WTC11 (cell line): ENCODE data around the gene NRXN2. TPM values are rescaled to one million over a fixed set of nuclear protein-coding genes. Genes with fewer than 3 reads are reported as not detected.

Experiments used
- ATAC-seq: fragments of 200-7000 bp; cut with Tn5 transposase; 2 replicates; pipeline ENCODE4 v1.10.0; 2021; ENCODE audit warnings: mild to moderate bottlenecking, moderate library complexity
- CTCF ChIA-PET: fragments of 300-600 bp; sonication (Branson Sonifier 250); formaldehyde crosslinking; loops from one replicate; lab custom pipeline; 2021; ENCODE audit warnings: antibody characterized with exemption; lab: Charles Lee
- POLR2A ChIA-PET: fragments of 350-600 bp; sonication (Branson Sonifier 250); formaldehyde crosslinking; loops from one replicate; lab custom pipeline; 2021; ENCODE audit warnings: antibody characterized with exemption; lab: Charles Lee
- DNase-seq: peaks from one replicate; pipeline ENCODE4 v3.0.0; 2021; ENCODE audit warnings: low spot score
- H3K27ac Mint-ChIP-seq: 2 replicates; pipeline ENCODE4 v1.8.0; 2021; ENCODE audit warnings: mixed read lengths
- H3K27me3 Mint-ChIP-seq: 2 replicates; pipeline ENCODE4 v1.8.0; 2021; ENCODE audit warnings: low read depth, mild to moderate bottlenecking, moderate library complexity, mixed read lengths
- H3K36me3 Mint-ChIP-seq: 2 replicates; pipeline ENCODE4 v1.8.0; 2021; ENCODE audit warnings: mixed read lengths
- H3K4me1 Mint-ChIP-seq: 2 replicates; pipeline ENCODE4 v1.8.0; 2022; ENCODE audit warnings: mixed read lengths
- H3K4me3 Mint-ChIP-seq: 2 replicates; pipeline ENCODE4 v1.8.0; 2021; ENCODE audit warnings: mild to moderate bottlenecking, moderate library complexity, mixed read lengths
- H3K9me3 Mint-ChIP-seq: 2 replicates; pipeline ENCODE4 v1.8.0; 2021; ENCODE audit warnings: mixed read lengths
- ATF1 ChIP-seq: sonication (generic); formaldehyde crosslinking; IDR thresholded peaks from 2 replicates; pipeline ENCODE4 v1.8.1; 2023; ENCODE audit warnings: mild to moderate bottlenecking, moderate library complexity, missing genetic modification reagents
- FOXK1 ChIP-seq: sonication (generic); formaldehyde crosslinking; IDR thresholded peaks from 2 replicates; pipeline ENCODE4 v1.8.0; 2022; ENCODE audit warnings: mild to moderate bottlenecking, moderate library complexity, missing genetic modification reagents
- NFYB ChIP-seq: sonication (generic); formaldehyde crosslinking; conservative IDR thresholded peaks from 2 replicates; pipeline ENCODE4 v1.8.0; 2022; ENCODE audit warnings: low read depth, missing genetic modification reagents
- NR2C2 ChIP-seq: sonication (generic); formaldehyde crosslinking; IDR thresholded peaks from 2 replicates; pipeline ENCODE4 v1.8.0; 2022; ENCODE audit warnings: mild to moderate bottlenecking, missing genetic modification reagents
- NR3C1 ChIP-seq: sonication (generic); formaldehyde crosslinking; conservative IDR thresholded peaks from 2 replicates; pipeline ENCODE4 v1.8.1; 2023; ENCODE audit warnings: low read depth, mild to moderate bottlenecking, missing genetic modification reagents
- PRRX2 ChIP-seq: fragments of 250-450 bp; sonication (Bioruptor Pico); IDR thresholded peaks from 2 replicates; pipeline ENCODE4 v1.8.0; 2021; ENCODE audit warnings: mild to moderate bottlenecking
- TEAD1 ChIP-seq: sonication (generic); formaldehyde crosslinking; IDR thresholded peaks from 2 replicates; pipeline ENCODE4 v1.8.0; 2022; ENCODE audit warnings: mild to moderate bottlenecking, missing genetic modification reagents
- TP53 ChIP-seq: sonication (generic); formaldehyde crosslinking; IDR thresholded peaks from 2 replicates; pipeline ENCODE4 v1.8.1; 2023; ENCODE audit warnings: mild to moderate bottlenecking, missing genetic modification reagents
- ZNF263 ChIP-seq: sonication (generic); formaldehyde crosslinking; IDR thresholded peaks from 2 replicates; pipeline ENCODE4 v1.8.1; 2022; ENCODE audit warnings: low read depth, mild to moderate bottlenecking, moderate library complexity, missing genetic modification reagents
- ZNF396 ChIP-seq: fragments of 250-450 bp; sonication (Bioruptor Pico); IDR thresholded peaks from 2 replicates; pipeline ENCODE4 v1.8.0; 2021; ENCODE audit warnings: mild to moderate bottlenecking, moderate library complexity, borderline replicate concordance
- ZNF416 ChIP-seq: fragments of 250-450 bp; sonication (Bioruptor Pico); IDR thresholded peaks from 2 replicates; pipeline ENCODE4 v1.9.0; 2021; ENCODE audit warnings: mild to moderate bottlenecking, inconsistent platforms
- total RNA-seq: library from RNA; stranded (reverse); gene quantifications from 3 replicates; pipeline ENCODE4 v1.2.3, GENCODE V29; 2021
- TF ChIP-seq, protein P1 (sequence below): fragments of 250-450 bp; sonication (Bioruptor Pico); IDR thresholded peaks from 2 replicates; pipeline ENCODE4 v1.9.0; 2021; ENCODE audit warnings: mild to moderate bottlenecking, borderline replicate concordance
- TF ChIP-seq, protein P2 (sequence below): sonication (generic); formaldehyde crosslinking; IDR thresholded peaks from 2 replicates; pipeline ENCODE4 v1.8.1; 2023; ENCODE audit warnings: mild to moderate bottlenecking, missing genetic modification reagents
- TF ChIP-seq, protein P3 (sequence below): sonication (generic); formaldehyde crosslinking; IDR thresholded peaks from 2 replicates; pipeline ENCODE4 v1.8.0; 2023; ENCODE audit warnings: missing genetic modification reagents, mild to moderate bottlenecking, borderline replicate concordance
- TF ChIP-seq, protein P4 (sequence below): sonication (generic); formaldehyde crosslinking; IDR thresholded peaks from 2 replicates; pipeline ENCODE4 v1.8.1; 2022; ENCODE audit warnings: low read depth, missing genetic modification reagents, borderline replicate concordance
- TF ChIP-seq, protein P5 (sequence below): fragments of 250-450 bp; sonication (Bioruptor Pico); IDR thresholded peaks from 2 replicates; pipeline ENCODE4 v1.9.0; 2021; ENCODE audit warnings: mild to moderate bottlenecking
- TF ChIP-seq, protein P6 (sequence below): sonication (generic); formaldehyde crosslinking; IDR thresholded peaks from 2 replicates; pipeline ENCODE4 v1.8.0; 2023; ENCODE audit warnings: missing genetic modification reagents
- TF ChIP-seq, protein P7 (sequence below): sonication (generic); formaldehyde crosslinking; conservative IDR thresholded peaks from 2 replicates; pipeline ENCODE4 v1.8.1; 2022; ENCODE audit warnings: mild to moderate bottlenecking, missing genetic modification reagents

The NRXN2 gene
- total RNA-seq, 1 experiment from 2014 or later: 8.6 TPM

DNA sequence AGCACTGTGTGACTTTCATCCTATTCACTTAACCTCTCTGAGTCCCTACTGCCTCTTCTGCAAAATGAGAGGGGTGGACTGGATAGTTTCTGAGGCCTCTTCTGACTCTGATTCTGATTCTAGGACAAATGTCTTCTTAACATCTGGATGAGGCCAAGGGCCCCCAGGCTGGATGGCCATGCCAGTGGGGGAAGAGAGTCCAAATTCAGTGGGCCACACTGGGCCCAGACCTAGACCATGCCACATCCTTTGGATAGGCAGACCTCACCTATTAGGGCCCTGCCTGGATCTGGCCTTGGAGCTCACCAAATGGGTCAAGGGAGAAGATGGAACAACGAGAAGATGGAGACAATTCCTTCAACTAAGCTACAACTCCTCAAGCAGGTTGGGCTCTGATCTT lies 24.6 kb downstream of the NRXN2 start:
- peaks cover 9% of the 10 kb centered on the region for H3K4me1 Mint-ChIP-seq
- DNase-seq (no peak), ATAC-seq (no peak)
- no peak overlapping the region for H3K27ac Mint-ChIP-seq
- peaks cover 2% of the 10 kb centered on the region; the same call in 1 of the 2 replicates for H3K36me3 Mint-ChIP-seq
- CTCF ChIA-PET: interaction anchor here (0.8 to 3.5 kb wide), 2 partner anchors 10 to 133 kb away, joined by 3 to 31 read pairs; no protein-coding TSS in a partner anchor
- peaks cover 38% of the 10 kb centered on the region for H3K27me3 Mint-ChIP-seq
- TF ChIP-seq, protein P1, sequence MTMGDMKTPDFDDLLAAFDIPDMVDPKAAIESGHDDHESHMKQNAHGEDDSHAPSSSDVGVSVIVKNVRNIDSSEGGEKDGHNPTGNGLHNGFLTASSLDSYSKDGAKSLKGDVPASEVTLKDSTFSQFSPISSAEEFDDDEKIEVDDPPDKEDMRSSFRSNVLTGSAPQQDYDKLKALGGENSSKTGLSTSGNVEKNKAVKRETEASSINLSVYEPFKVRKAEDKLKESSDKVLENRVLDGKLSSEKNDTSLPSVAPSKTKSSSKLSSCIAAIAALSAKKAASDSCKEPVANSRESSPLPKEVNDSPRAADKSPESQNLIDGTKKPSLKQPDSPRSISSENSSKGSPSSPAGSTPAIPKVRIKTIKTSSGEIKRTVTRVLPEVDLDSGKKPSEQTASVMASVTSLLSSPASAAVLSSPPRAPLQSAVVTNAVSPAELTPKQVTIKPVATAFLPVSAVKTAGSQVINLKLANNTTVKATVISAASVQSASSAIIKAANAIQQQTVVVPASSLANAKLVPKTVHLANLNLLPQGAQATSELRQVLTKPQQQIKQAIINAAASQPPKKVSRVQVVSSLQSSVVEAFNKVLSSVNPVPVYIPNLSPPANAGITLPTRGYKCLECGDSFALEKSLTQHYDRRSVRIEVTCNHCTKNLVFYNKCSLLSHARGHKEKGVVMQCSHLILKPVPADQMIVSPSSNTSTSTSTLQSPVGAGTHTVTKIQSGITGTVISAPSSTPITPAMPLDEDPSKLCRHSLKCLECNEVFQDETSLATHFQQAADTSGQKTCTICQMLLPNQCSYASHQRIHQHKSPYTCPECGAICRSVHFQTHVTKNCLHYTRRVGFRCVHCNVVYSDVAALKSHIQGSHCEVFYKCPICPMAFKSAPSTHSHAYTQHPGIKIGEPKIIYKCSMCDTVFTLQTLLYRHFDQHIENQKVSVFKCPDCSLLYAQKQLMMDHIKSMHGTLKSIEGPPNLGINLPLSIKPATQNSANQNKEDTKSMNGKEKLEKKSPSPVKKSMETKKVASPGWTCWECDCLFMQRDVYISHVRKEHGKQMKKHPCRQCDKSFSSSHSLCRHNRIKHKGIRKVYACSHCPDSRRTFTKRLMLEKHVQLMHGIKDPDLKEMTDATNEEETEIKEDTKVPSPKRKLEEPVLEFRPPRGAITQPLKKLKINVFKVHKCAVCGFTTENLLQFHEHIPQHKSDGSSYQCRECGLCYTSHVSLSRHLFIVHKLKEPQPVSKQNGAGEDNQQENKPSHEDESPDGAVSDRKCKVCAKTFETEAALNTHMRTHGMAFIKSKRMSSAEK (CRISPR knock-in tag): no peak
- TF ChIP-seq NFYB (no peak), PRRX2 (CRISPR knock-in tag) (no peak), TP53 (no peak), ZNF396 (no peak), TEAD1 (CRISPR knock-in tag) (no peak)
- TF ChIP-seq, protein P2, sequence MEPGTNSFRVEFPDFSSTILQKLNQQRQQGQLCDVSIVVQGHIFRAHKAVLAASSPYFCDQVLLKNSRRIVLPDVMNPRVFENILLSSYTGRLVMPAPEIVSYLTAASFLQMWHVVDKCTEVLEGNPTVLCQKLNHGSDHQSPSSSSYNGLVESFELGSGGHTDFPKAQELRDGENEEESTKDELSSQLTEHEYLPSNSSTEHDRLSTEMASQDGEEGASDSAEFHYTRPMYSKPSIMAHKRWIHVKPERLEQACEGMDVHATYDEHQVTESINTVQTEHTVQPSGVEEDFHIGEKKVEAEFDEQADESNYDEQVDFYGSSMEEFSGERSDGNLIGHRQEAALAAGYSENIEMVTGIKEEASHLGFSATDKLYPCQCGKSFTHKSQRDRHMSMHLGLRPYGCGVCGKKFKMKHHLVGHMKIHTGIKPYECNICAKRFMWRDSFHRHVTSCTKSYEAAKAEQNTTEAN: no peak
- TF ChIP-seq, protein P3, sequence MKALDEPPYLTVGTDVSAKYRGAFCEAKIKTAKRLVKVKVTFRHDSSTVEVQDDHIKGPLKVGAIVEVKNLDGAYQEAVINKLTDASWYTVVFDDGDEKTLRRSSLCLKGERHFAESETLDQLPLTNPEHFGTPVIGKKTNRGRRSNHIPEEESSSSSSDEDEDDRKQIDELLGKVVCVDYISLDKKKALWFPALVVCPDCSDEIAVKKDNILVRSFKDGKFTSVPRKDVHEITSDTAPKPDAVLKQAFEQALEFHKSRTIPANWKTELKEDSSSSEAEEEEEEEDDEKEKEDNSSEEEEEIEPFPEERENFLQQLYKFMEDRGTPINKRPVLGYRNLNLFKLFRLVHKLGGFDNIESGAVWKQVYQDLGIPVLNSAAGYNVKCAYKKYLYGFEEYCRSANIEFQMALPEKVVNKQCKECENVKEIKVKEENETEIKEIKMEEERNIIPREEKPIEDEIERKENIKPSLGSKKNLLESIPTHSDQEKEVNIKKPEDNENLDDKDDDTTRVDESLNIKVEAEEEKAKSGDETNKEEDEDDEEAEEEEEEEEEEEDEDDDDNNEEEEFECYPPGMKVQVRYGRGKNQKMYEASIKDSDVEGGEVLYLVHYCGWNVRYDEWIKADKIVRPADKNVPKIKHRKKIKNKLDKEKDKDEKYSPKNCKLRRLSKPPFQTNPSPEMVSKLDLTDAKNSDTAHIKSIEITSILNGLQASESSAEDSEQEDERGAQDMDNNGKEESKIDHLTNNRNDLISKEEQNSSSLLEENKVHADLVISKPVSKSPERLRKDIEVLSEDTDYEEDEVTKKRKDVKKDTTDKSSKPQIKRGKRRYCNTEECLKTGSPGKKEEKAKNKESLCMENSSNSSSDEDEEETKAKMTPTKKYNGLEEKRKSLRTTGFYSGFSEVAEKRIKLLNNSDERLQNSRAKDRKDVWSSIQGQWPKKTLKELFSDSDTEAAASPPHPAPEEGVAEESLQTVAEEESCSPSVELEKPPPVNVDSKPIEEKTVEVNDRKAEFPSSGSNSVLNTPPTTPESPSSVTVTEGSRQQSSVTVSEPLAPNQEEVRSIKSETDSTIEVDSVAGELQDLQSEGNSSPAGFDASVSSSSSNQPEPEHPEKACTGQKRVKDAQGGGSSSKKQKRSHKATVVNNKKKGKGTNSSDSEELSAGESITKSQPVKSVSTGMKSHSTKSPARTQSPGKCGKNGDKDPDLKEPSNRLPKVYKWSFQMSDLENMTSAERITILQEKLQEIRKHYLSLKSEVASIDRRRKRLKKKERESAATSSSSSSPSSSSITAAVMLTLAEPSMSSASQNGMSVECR (CRISPR knock-in tag): no peak
- TF ChIP-seq, all 79 proteins: peak for 0
- POLR2A ChIA-PET: no interaction called here
- H3K9me3 Mint-ChIP-seq: no peaks in the 10 kb centered on the region
- H3K4me3 Mint-ChIP-seq: no peak overlapping the region

DNA sequence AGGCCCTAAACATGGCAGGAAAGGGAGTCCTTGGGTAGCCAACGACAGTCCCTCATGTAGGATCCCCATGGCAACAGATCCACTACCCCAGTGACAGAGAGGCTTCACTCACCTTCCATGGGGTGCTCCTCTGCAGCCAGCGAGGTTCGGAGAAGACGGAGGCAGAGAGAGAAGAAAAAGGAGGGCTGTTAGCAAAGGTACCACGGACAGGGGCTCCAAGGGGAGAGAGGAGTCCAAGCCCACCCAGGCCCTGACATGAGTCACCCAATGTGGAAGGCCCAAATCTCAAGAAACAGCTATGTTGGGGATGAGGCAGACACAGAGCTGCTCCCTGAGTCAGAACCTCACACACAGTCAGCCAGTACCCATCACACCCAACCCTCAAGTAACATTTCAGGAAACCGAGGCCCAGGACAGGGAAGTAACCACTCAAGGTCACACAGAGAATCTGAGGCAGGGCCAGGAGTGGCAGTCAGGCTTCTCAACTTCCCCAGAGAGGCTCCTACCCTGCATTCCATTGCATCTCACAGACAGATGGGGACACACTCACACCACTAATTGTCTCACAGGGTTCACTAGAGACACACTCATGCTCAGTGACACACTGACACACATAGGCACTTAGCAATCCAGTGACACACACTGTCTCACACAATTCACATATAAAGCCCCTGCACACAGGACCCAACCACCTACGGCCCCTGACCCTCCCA lies 25.2 kb downstream of the NRXN2 start:
- no peak for ATAC-seq
- no peak overlapping the region for H3K27ac Mint-ChIP-seq
- POLR2A ChIA-PET: no interaction called here
- no peak for TF ChIP-seq FOXK1
- TF ChIP-seq, protein P4, sequence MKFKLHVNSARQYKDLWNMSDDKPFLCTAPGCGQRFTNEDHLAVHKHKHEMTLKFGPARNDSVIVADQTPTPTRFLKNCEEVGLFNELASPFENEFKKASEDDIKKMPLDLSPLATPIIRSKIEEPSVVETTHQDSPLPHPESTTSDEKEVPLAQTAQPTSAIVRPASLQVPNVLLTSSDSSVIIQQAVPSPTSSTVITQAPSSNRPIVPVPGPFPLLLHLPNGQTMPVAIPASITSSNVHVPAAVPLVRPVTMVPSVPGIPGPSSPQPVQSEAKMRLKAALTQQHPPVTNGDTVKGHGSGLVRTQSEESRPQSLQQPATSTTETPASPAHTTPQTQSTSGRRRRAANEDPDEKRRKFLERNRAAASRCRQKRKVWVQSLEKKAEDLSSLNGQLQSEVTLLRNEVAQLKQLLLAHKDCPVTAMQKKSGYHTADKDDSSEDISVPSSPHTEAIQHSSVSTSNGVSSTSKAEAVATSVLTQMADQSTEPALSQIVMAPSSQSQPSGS: no peak
- TF ChIP-seq ATF1 (CRISPR knock-in tag): no peak
- TF ChIP-seq NR2C2 (CRISPR knock-in tag): no peak
- TF ChIP-seq, protein P5, sequence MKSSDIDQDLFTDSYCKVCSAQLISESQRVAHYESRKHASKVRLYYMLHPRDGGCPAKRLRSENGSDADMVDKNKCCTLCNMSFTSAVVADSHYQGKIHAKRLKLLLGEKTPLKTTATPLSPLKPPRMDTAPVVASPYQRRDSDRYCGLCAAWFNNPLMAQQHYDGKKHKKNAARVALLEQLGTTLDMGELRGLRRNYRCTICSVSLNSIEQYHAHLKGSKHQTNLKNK (CRISPR knock-in tag): no peak
- no peak for TF ChIP-seq ZNF263 (CRISPR knock-in tag)
- no peak for TF ChIP-seq NR3C1 (CRISPR knock-in tag)
- TF ChIP-seq, protein P6, sequence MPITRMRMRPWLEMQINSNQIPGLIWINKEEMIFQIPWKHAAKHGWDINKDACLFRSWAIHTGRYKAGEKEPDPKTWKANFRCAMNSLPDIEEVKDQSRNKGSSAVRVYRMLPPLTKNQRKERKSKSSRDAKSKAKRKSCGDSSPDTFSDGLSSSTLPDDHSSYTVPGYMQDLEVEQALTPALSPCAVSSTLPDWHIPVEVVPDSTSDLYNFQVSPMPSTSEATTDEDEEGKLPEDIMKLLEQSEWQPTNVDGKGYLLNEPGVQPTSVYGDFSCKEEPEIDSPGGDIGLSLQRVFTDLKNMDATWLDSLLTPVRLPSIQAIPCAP (CRISPR knock-in tag): no peak
- TF ChIP-seq, protein P7, sequence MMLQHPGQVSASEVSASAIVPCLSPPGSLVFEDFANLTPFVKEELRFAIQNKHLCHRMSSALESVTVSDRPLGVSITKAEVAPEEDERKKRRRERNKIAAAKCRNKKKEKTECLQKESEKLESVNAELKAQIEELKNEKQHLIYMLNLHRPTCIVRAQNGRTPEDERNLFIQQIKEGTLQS: no peak
- no peak for TF ChIP-seq ZNF416 (CRISPR knock-in tag)
- peaks cover 43% of the 10 kb centered on the region for H3K27me3 Mint-ChIP-seq
- H3K4me1 Mint-ChIP-seq: peaks cover 15% of the 10 kb centered on the region
- DNase-seq: no peak
- H3K9me3 Mint-ChIP-seq: no peaks in the 10 kb centered on the region
- H3K36me3 Mint-ChIP-seq: peaks cover 2% of the 10 kb centered on the region; the same call in 1 of the 2 replicates
- H3K4me3 Mint-ChIP-seq: no peak overlapping the region
- CTCF ChIA-PET: interaction anchor here (0.8 to 3.5 kb wide), 2 partner anchors 9 to 49 kb away, joined by 4 to 31 read pairs; no protein-coding TSS in a partner anchor
